ENCODE results near the gene MMRN1. TPM values are rescaled to one million over a fixed set of nuclear protein-coding genes. Genes with fewer than 3 reads are reported as not detected.

MMRN1 gene
- total RNA-seq, 1 donor from 2014 or later: 2.3 TPM

DNA sequence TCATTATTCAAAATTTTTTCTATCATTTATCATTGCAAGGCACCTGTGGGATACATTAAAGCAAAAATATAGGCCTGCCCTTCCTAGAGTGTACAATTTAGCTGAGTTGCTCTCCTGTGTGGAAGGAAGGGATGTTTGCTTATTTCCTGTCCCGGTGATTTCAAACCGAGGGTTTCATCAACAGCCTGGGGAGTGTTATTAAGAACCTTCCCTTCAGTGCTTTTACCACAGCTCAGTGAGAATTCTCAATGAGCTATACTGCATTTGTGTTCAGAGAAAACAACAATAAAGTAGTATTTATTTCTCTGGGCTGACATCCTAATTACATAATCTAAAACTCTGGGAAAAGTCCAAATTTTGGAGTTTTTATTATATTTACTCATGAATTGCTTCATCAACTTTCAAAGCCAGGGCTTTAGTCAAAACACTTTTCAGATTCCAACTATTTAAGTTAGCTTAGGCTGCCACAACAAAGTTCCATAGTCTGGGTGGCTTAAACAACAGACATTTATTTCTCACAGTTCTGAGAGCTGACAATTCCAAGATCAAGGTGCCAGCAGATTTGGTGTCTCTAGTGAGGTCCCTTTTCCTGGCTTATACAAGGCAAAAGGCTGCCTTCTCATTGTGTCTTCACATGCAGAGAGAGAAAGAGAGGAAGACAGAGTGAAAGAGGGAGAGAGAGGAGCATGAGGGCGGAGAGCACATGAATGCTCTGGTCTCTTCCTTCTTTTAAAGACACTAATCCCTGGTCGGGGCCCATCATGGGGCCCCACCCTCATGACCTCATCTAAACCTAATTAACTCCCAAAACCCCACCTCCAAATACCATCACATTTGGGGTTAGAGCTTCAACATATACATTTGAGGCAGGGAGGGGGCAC lies 62.6 kb downstream of the MMRN1 start:
- intact Hi-C loops (cut with DNase I): no loop called here
- ATAC-seq (ENCODE audit: poor library complexity) (no peak), DNase-seq (no peak)

DNA sequence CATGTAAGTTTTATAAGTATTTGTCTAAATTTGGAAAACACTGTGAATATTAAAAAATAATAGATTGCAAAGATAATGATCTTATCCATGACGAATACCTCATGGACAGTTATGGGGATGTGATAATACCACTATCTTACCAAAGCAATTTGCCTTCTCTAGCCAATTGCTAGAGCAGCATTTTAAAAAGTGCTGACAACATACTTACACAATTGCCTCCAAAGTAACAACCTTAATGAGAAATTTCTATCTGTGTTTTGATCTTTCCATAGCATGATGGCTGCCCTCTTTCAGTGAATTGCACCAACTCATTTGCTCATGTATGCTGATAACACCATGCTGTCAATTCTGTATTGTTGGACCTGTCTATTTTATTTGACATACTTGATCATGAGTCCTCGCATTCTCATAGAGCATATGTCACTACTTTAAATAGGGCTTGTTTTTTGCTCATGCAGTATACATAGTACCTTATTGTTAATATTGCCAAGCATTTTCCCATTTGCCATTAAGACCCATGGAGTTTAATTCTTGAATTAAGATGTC lies 87.2 kb downstream of the MMRN1 start:
- intact Hi-C loops (cut with DNase I): no loop called here

DNA sequence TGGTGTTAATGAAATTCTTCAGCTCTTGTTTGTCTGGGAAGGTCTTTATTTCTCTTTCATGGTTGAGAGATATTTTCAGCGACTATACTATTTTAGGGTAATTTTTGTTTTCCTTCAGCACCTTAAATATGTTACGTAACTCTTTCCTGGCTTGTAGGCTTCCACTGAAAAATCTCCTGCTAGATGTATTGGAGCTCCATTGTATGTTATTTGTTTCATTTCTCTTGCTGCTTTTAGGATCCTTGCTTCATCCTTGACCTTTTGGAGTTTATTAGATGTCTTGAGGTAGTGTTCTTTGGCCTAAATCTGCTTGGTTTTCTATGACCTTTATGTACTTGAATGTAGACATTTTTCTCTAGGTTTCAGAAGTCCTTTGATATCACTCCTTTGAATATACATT lies 93.6 kb downstream of the MMRN1 start:
- no peak for DNase-seq
- no peak for ATAC-seq (ENCODE audit: poor library complexity)
- intact Hi-C loops (cut with DNase I): no loop called here

More for the DNA sequence above, 87.2 kb downstream of the MMRN1 start:
- no peak for ATAC-seq (ENCODE audit: poor library complexity)
- DNase-seq: no peak

DNA sequence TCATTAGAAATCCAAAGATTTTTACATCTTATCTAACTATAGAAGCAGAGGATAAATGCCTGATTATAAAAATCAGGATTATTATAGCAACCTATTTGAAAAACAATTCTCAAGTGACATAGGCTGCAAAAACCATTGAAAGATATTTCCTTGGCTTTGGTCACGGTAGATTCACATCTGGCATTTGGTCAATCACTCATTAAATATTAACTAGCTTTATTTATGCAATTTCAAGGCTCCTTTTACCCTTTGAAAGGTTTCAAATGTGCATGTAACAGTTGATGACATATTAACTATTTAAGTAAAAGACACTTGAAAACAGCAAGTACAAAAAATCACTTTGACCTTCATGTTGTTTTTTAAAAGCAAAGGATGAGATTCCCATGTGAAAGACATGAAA lies 98.1 kb downstream of the MMRN1 start:
- ATAC-seq (ENCODE audit: poor library complexity): no peak
- no peak for DNase-seq
- intact Hi-C loops (cut with DNase I): no loop called here

DNA sequence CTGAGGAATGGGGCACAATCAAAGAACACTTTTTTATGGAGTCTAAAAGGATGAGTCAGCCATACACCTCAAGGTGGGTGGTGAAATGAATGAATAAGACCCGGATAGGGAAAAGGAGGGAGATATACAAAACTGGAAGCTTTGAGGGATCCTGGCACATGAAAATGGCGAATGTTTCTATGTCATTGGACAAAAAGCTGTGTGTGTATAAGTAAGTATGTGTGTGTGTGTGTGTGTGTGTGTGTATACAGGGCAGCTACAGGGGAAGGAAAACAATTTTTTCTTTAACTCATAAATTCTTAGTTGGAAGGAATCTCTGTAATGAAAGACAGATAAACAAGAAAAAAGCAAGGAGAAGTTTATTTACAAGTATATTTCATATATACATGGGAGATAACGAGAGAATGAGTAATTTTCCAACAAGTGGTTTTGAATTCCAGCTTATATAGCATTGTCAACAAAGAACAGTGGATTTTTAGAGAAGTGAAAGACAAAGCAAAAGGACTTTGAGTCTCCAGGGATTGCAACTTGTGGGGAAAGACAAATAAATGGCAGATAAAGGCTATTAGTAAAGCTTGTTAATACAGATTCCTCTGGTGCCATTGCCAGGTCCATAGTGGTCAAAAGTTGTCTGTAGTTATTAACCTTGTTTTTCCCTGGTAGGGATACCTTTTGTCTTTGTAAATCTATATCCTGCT lies 99.7 kb downstream of the MMRN1 start:
- ATAC-seq (ENCODE audit: poor library complexity) (no peak), DNase-seq (no peak)
- intact Hi-C loops (cut with DNase I): no loop called here

DNA sequence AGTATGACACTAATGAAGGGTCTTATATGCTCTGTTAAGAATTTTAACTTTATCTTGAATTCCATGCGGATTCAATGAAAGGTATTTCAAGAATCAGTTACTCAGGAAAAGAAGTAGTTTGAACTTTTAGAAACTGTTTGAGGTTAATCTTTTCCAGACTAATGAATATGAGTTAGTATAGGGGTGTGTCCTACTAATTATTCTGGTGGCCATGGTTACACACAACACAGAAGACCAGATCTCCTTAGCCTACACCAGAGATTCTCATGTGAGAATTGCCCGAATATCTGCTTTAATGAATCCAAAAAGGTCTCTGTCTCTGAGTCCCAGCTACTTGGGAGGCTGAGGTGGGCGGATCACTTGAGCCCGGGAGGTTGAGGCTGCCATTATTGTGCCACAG lies 100.4 kb downstream of the MMRN1 start:
- no peak for ATAC-seq (ENCODE audit: poor library complexity)
- intact Hi-C loops (cut with DNase I): no loop called here
- DNase-seq: no peak

DNA sequence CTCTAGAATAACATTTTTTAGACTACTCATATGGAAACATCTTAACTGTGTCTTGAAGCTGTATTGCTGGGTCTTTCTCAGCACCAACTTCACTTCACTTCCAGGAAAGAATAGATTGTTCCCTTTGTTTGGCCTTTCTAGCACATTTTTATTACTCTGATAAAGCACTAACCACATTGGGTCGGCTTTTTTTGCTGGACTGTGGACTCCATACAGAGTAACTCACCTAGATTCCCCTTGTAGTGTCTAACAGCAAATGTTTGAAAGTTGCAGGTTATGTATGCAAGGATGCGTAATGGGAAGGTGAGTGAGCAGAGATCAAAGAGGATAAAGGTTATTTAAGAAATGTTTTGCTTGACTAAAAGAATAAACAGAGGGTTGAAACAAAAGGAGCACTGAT lies 101.2 kb downstream of the MMRN1 start:
- ATAC-seq (ENCODE audit: poor library complexity): no peak
- DNase-seq: no peak
- intact Hi-C loops (cut with DNase I): no loop called here

DNA sequence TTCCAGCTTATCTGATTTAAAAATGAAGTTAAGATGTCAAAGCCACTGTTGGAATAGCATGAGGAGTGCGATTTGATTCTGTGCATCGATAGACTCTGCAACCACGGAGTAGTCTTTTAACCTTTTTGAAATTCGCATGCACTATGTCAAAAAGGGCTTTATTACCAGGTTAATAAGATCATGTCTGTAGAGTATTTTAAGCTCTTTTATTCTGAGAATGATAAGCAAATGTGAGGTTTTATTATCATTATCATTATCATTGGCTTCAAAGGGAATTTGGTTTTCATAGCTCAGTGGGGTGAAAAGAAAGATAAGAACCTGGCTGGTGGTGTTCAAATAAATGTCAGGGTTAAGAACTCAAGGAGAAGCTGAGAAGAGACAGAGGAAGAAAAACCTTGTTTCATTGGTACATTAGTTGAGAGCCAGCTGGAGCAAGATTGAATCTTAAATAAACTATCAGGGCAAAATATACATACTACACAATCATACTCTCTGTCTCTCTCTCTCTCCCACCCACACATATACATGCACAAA lies 102.6 kb downstream of the MMRN1 start:
- intact Hi-C loops (cut with DNase I): no loop called here
- DNase-seq: no peak
- ATAC-seq (ENCODE audit: poor library complexity): no peak

DNA sequence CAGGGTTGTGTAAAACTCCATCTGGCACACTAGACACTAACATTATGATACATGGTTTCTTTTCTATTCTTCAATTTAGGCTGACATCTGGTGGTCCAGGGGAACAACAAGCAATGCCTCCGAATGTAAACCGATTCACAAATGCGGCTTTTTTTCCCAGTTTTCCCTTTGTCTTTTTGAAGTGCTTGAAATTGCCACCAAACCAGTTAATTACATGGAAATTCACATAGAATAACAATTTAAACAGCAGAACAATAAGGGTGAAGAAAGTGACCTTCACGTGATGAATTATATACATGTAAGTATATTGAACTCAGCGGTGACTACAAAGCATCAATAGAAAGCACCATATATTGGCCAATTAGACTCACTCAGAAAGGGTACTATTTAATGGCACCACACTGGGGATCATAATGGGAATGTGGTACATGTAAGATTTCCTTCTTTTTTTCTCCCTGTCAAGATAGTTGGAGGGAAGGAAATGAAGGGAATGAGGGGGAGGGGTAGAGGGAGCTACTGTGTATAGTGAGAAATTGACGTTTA lies 103.9 kb downstream of the MMRN1 start:
- ATAC-seq (ENCODE audit: poor library complexity): no peak
- DNase-seq: no peak
- intact Hi-C loops (cut with DNase I): no loop called here

DNA sequence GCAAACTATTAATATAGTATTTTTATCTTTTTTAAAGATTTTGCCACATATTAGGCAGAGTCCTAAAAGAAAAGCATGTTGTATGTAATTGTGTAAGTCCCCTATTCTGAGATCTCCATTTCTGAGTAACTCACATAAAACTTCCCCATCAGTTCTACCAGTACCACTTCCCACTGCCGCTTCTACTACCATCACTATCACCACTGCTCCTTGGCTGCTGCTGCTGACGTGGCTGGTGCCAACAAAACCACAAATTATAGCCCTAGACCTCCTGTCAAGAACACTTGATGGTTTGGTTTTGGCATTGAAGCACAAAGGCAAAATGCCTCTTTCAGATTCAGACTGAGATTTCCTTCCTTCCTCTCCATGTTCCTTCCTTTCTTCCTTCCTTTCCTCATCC lies 106.4 kb downstream of the MMRN1 start:
- intact Hi-C loops (cut with DNase I): no loop called here
- ATAC-seq (ENCODE audit: poor library complexity) (no peak), DNase-seq (no peak)

DNA sequence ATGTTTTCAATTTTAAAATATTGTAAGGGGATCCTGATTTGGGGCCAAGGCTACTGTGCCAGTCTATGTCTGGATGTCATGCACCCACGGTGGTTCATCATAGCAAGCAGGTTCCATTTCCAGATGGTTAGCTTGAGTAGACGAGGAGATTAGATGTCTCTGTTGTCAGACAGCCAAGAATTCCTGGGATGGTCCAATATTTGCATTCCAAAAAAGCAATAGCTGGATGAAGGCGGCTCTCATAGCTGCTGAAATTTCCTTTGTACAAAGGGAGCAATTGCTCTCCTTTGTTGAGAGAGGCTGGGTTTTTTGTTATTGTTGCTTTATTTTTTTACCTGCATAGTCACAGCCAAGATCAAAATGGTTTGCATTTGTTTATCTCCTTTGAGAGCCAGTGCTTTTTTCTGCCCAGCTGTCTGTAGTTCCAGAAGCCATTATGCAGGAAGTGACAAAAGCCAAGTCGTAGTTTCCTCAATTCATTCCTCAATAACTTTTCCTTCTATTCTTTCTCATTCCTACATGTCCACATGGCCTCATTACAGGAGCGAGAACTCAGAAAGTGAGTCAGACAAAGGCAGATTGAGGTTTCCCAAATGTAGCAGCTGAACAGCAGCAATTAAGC lies 107.9 kb downstream of the MMRN1 start:
- DNase-seq: no peak
- intact Hi-C loops (cut with DNase I): no loop called here
- no peak for ATAC-seq (ENCODE audit: poor library complexity)

Other genes with a start within 250 kb of the MMRN1 start
- gene SNCA, start 57.7 kb upstream of the MMRN1 start, total RNA-seq: 4.0 TPM
- gene CCSER1, start 232.5 kb downstream of the MMRN1 start, total RNA-seq: 13.8 TPM